ENCODE measurements around the gene MTHFS. TPM values are rescaled to one million over a fixed set of nuclear protein-coding genes. Genes with fewer than 3 reads are reported as not detected.

MTHFS gene
- total RNA-seq, 6 donors from 2014 or later, result 15.0 to 60.8 (median 33.8) TPM

GRCh38 chr15:79887054-79887930 lies 9.5 kb downstream of the MTHFS start:
- Histone ChIP-seq H3K36me3 (peaks cover 0 to 59% (median 6%) of the 10 kb centered on the region in 4 donors), H3K9me3 (no peaks in the 10 kb centered on the region), H3K4me1 (peaks cover 0 to 8% (median 3%) of the 10 kb centered on the region in 4 donors), H3K27ac (no peak overlapping the region), H3K4me3 (no peak overlapping the region), H3K27me3 (no peaks in the 10 kb centered on the region)
- WGBS, 2 donors, result 86 to 88% methylated on average over 10 of the region's 10 CpGs
- no peak for TF ChIP-seq CTCF (IDR thresholded peaks at IDR 0.05)
- no peak for TF ChIP-seq POLR2A (IDR thresholded peaks at IDR 0.05)
- no peak for TF ChIP-seq POLR2AphosphoS5 (IDR thresholded peaks at IDR 0.05)
- TF ChIP-seq EP300 (IDR thresholded peaks at IDR 0.05), result no peak
- ATAC-seq (ENCODE audit: low FRiP score in 2 of 2), result no peak
- DNase-seq, result no peak

GRCh38 chr15:79886124-79886523 lies 10.7 kb downstream of the MTHFS start:
- H3K9me3 ChIP-seq, result no peaks in the 10 kb centered on the region
- H3K4me1 ChIP-seq, result peaks cover 0 to 8% (median 3%) of the 10 kb centered on the region in 4 donors
- no peak overlapping the region for H3K4me3 ChIP-seq
- H3K36me3 ChIP-seq, result peaks cover 0 to 68% (median 11%) of the 10 kb centered on the region in 4 donors
- 75 to 77% methylated on average over 3 of the region's 3 CpGs for WGBS, 2 donors
- ATAC-seq (ENCODE audit: low FRiP score in 2 of 2), result no peak
- DNase-seq, result no peak
- TF ChIP-seq CTCF (IDR thresholded peaks at IDR 0.05) (no peak), EP300 (IDR thresholded peaks at IDR 0.05) (no peak), POLR2AphosphoS5 (IDR thresholded peaks at IDR 0.05) (no peak), POLR2A (IDR thresholded peaks at IDR 0.05) (no peak)
- H3K27me3 ChIP-seq, result no peaks in the 10 kb centered on the region
- no peak overlapping the region for H3K27ac ChIP-seq

- 97 to 100% methylated on average over 2 of the region's 2 CpGs for WGBS, 2 donors
- no peaks in the 10 kb centered on the region for H3K27me3 ChIP-seq
- H3K4me3 ChIP-seq, result no peak overlapping the region
- H3K9me3 ChIP-seq, result no peaks in the 10 kb centered on the region
- ATAC-seq (ENCODE audit: low FRiP score in 2 of 2) (no peak), DNase-seq (no peak)
- peaks cover 0 to 8% (median 3%) of the 10 kb centered on the region in 4 donors for H3K4me1 ChIP-seq
- peaks cover 0 to 72% (median 17%) of the 10 kb centered on the region in 4 donors for H3K36me3 ChIP-seq
- TF ChIP-seq EP300 (IDR thresholded peaks at IDR 0.05) (no peak), CTCF (IDR thresholded peaks at IDR 0.05) (no peak), POLR2AphosphoS5 (IDR thresholded peaks at IDR 0.05) (no peak), POLR2A (IDR thresholded peaks at IDR 0.05) (no peak)
- H3K27ac ChIP-seq, result no peak overlapping the region
These were observed 12.6 kb downstream of the MTHFS start for GRCh38 chr15:79884204-79884596.

GRCh38 chr15:79883579-79884203 lies 13.1 kb downstream of the MTHFS start:
- 95 to 100% methylated on average over 1 of the region's 1 CpG for WGBS, 2 donors
- Histone ChIP-seq H3K27me3 (no peaks in the 10 kb centered on the region), H3K4me3 (no peak overlapping the region), H3K36me3 (peaks cover 0 to 70% (median 19%) of the 10 kb centered on the region in 4 donors), H3K9me3 (peaks cover 0 to 3% (median 2%) of the 10 kb centered on the region in 4 donors), H3K4me1 (peaks cover 0 to 8% (median 3%) of the 10 kb centered on the region in 4 donors), H3K27ac (no peak overlapping the region)
- TF ChIP-seq POLR2A (IDR thresholded peaks at IDR 0.05), result no peak
- no peak for TF ChIP-seq POLR2AphosphoS5 (IDR thresholded peaks at IDR 0.05)
- ATAC-seq (ENCODE audit: low FRiP score in 2 of 2) (no peak), DNase-seq (no peak)

- no peak for DNase-seq
- H3K4me1 ChIP-seq, result no peaks in the 10 kb centered on the region
- H3K36me3 ChIP-seq, result peaks cover 0 to 70% (median 32%) of the 10 kb centered on the region in 4 donors
- no peak overlapping the region for H3K4me3 ChIP-seq
- no peak for ATAC-seq (ENCODE audit: low FRiP score in 2 of 2)
- TF ChIP-seq CTCF (IDR thresholded peaks at IDR 0.05) (no peak), EP300 (IDR thresholded peaks at IDR 0.05) (no peak), POLR2AphosphoS5 (IDR thresholded peaks at IDR 0.05) (no peak), POLR2A (IDR thresholded peaks at IDR 0.05) (no peak)
- H3K9me3 ChIP-seq, result peaks cover 19 to 23% (median 22%) of the 10 kb centered on the region in 4 donors
- H3K27ac ChIP-seq, result no peak overlapping the region
- 90 to 91% methylated on average over 3 of the region's 3 CpGs for WGBS, 2 donors
- H3K27me3 ChIP-seq, result no peaks in the 10 kb centered on the region
These were observed 15.1 kb downstream of the MTHFS start for GRCh38 chr15:79881668-79882067.
